Ovary (tissue), 3 donors: ENCODE measurements around the gene NDUFB6.

Source experiments
- POLR2A ChIP-seq: fragments of 450-650 bp; IDR thresholded peaks from one replicate; pipeline ENCODE4 v1.6.1; 2017; ENCODE audit warnings: antibody characterized with exemption, mild to moderate bottlenecking, moderate library complexity
- TF ChIP-seq, protein P1 (sequence below), 3 donors: fragments of 450-650 bp in 2 of 3; fragments of 200-600 bp in 1 of 3; IDR thresholded peaks; one replicate each; pipeline versions ENCODE4 v1.5.1 to v1.8.0; 2016 to 2022; ENCODE audit warnings: antibody characterized with exemption in 3 of 3, mild to moderate bottlenecking in 1 of 3
- donor health status: DM: no; HTN: no; CAD: no.

GRCh38 chr9:32565967-32566366 is 7.0 kb downstream of the NDUFB6 start:
- no peak for TF ChIP-seq POLR2A
- TF ChIP-seq, protein P1, sequence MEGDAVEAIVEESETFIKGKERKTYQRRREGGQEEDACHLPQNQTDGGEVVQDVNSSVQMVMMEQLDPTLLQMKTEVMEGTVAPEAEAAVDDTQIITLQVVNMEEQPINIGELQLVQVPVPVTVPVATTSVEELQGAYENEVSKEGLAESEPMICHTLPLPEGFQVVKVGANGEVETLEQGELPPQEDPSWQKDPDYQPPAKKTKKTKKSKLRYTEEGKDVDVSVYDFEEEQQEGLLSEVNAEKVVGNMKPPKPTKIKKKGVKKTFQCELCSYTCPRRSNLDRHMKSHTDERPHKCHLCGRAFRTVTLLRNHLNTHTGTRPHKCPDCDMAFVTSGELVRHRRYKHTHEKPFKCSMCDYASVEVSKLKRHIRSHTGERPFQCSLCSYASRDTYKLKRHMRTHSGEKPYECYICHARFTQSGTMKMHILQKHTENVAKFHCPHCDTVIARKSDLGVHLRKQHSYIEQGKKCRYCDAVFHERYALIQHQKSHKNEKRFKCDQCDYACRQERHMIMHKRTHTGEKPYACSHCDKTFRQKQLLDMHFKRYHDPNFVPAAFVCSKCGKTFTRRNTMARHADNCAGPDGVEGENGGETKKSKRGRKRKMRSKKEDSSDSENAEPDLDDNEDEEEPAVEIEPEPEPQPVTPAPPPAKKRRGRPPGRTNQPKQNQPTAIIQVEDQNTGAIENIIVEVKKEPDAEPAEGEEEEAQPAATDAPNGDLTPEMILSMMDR (IDR thresholded peaks at IDR 0.05), result no peak
